Glomerular endothelial cell (primary cell): ENCODE measurements around the gene ITPKB. TPM values are rescaled to one million over a fixed set of nuclear protein-coding genes. Genes with fewer than 3 reads are reported as not detected.

Source experiments
- DNase-seq: peaks from one replicate; pipeline ENCODE4 v3.0.0-alpha.2; 2011; ENCODE audit warnings: low read depth, low spot score; ENCODE audit errors: extremely low read depth
- total RNA-seq: library from RNA; depleted of rRNA; stranded (reverse); fragments of >200 nt; gene quantifications from 2 replicates; pipeline ENCODE4 v1.2.3, GENCODE V29; 2015

Gene ITPKB
- total RNA-seq, 1 donor from 2014 or later = 140 TPM

DNA sequence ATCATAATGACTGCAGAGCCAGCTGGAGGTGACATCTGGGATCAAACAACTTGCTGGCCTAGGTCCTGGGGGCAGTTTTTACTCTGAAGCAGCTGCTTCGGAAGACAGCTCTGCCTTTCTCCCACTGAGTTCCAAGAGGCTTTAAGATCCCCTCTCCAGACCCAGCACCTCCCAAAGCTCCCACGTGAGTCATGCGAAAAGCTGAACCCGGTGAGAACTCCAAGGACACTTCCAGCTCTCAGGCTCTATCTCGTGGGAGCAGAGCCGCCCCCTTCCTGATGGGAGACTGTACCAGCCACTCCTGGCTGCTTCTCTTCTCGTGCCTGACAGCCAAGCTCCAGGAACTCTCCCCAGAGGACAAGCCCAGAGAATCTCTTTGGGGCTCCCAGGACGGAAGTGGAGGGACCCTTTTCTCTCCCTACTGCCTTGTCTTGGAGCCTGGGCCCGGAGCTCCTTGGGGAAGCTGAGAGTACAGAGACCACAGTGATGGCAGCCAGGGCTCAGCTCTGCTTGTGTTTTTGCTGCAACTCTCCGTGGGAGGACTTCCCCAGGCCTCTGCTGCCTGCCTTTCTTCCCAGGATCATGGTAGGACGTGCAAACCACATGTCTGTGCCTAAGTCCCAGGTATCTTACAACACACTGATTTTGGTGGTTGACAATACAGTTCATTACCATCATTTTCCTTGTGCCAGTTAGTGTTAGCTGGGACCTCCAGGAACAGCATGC, 149.9 kb downstream of the ITPKB start:
- no peak for DNase-seq

DNA sequence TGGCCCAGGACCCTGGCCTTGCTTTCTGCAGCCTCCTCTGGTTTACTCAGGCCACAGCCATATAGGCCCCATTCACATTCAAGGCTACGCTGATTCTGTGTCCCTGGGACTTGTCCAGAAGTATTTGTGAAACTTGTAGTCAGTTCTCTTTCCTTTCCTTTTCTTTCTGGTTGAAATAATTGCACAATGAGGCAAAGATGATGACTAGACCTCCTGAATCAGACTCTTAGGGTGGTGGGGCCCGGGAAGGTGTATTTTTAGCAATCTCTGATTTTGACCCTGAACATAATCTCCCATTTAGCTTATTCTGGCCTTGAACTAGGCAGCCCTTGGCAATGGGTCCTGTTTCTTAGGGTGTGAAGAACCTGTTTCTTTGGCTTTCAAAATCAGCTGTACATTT, 150.6 kb downstream of the ITPKB start:
- no peak for DNase-seq

DNA sequence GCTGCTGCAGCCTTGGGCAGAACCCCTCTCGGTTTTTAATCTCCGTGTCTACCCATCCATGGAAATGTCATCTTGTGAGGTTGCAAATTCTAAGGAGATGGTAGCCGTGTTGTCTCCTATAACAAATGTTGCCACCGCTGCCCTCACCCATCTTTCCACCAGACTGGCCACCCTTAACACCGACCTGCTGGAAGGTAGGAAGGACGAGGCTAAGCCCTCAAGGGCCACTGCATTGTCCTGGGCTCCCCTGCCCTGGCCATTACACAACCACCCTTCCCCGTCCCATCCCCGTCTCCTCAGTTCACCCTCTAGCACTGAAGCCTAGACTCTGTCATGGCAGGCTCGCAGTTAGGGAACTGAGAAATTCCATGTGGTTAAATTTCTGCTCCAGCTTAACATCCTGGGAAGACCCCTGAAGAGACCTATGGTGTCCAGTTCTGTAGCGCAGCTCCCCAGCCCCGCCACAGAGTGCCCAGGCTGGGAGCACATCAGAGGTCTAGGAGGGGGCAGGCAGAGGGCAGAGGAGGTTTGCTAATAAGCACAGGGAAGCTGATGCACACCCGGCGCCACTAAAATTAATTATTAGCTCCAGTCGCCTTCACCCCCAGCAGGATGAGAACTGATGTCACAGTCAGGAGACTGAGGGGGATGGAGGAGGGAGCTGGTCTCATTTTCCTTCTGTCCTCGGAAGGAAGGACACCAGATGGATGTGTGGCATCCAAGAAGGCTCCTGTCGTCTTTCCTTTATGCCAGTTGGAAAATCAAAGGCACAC, 152.2 kb downstream of the ITPKB start:
- no peak for DNase-seq

GRCh38 chr1:226586116-226586515, 153.0 kb downstream of the ITPKB start:
- DNase-seq = no peak

DNA sequence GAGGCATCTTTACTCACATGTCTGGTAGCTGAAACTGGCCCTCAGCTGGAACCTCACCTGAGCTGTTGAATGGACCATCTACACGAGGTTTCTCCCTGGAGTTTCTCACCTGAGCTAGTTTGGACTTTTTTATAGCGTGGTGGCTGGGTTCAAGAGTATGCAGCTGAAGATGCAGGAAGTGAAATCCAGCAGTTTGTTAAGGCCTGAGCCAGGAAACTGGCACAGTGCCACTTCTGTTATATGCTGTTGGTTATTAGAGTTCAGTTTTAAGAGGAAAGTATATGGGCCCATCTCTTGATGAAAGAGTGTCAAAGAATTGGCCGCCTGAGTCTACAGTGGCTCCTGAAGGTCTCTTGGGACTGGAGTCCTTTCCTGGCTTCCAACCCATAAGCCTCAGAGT, 154.9 kb downstream of the ITPKB start:
- DNase-seq = no peak

GRCh38 chr1:226582966-226583365, 156.1 kb downstream of the ITPKB start:
- no peak for DNase-seq

Other genes with a start within 250 kb of the ITPKB start
- under 0.01 and 0.35 TPM in 2 replicates for gene STUM, start 190.5 kb downstream of the ITPKB start, total RNA-seq
- gene PSEN2, start 131.3 kb upstream of the ITPKB start, total RNA-seq = 16.7 and 25.2 TPM in 2 replicates
- gene COQ8A, start 201.0 kb upstream of the ITPKB start, total RNA-seq = 4.3 and 8.4 TPM in 2 replicates